Fibroblast of skin of back (primary cell): ENCODE results near the gene RAPSN.

Source experiments
- DNase-seq: peaks from one replicate; pipeline ENCODE4 v3.0.0-alpha.2; 2013

Gene RAPSN

DNA sequence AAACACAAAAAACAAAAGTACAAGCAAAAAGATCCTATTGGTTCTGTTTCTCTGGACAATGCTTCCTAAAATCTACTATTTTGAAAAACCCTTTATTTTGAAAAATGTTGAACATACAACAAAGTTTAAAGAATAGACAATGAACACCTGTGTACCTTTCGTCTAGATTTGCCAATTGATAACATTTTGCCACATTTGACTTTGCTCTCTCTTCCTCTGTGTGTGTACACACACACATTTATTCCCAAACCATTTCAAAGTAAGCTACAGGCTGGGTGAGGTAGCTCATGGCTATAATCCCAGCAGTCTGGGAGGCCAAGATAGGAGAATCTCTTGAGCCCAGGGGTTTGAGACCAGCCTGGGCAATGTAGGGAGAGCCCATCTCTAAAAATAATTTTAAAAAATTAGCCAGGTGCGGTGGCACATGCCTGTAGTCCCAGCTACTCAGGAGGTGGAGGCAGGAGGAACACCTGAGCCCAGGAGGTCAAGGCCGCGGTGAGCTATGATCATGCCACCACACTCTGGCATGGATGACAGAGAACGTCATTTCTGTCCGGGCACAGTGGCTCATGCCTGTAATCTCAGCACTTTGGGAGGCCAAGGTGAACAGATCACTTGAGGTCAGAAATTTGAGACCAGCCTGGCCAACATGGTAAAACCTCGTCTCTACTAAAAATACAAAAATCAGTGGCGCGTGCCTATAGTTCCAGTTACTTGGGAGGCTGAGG is 17.4 kb downstream of the RAPSN start:
- no peak for DNase-seq

DNA sequence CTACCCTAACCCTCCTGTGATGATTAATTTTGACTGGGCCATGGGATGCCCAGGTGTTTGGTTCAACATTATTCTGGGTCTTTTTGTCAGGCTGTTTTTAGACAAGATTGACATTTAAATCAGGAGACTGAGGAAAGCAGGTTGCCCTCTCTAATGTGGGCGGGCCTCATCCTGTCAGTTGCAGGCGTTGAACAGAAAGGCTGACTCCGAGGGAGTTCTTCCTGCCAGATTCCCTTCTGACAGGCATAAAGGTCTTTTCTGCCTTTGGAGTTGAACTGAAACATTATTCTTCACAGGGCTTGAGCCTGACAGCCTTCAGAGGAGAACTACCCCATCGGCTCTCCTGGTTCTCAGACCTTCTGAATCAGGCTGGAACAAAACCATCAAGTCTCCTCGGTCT is 18.4 kb downstream of the RAPSN start:
- no peak for DNase-seq

DNA sequence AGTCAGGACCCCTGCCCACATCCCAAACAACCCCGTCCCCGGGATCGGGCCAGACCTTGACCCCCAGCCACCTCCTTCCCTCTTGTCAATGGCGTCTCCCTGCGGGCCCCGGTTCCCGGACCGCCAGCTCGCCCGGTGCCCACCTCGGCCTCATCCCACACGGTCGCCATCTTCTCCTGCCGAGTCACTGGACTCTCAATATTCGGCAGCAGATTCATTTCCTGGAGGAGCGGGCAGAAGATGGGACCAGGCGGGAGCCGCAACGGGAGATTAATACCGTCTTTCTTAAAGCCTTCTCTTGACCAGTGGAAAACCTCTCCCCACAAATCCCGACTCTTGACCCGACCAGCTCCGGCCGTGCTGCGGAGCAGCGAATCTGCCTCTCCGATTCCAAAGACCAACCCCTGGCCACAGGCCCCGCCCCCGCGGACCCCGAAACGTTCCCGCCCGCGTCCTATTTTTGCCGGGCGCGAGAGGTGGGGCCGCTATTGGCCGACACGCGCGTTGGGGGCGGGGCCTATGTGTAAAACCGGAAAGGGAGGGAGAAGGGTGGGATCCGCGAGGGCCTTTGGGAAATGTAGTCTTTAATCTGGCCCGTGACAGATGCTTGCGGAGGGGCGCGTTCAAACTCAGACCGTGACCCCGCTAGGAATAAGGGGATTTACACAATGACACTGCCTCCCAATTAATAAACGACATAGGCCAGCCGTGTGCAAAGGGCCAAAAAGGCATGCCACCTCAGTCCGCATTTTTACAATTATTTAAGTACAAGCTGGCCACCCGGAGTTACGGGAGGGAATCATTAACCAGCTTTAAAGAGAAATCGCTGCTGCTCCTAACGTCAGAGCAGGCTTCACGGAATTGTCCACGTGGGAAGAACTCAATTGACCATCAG is 22.6 kb downstream of the RAPSN start, which contains the start of gene PSMC3:
TSS of gene PSMC3 (minus strand) at position 378 of the 895 bp plus-strand sequence. CDS start at position 218, 160 bp downstream.
- peak; percentile 97 for DNase-seq

DNA sequence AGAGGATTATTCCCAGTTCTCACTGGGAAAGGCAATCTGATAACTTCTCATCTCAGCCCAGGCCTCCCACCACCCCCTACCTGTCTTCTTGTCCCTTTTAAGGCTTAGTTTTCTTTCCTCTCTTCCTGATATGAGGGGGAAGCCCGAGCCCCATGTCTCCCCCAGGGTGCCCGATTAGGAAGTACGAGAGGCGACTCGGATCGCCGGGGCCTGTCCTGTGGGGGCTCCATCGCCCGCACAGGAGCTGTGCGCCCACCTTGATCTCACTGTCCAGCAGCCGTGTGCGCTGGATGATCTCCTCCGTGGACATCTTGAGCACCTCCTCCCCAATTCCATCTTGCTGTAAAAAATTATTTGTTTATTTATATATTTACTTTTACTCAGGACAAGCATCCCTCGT is 23.3 kb downstream of the RAPSN start:
- DNase-seq: no peak

DNA sequence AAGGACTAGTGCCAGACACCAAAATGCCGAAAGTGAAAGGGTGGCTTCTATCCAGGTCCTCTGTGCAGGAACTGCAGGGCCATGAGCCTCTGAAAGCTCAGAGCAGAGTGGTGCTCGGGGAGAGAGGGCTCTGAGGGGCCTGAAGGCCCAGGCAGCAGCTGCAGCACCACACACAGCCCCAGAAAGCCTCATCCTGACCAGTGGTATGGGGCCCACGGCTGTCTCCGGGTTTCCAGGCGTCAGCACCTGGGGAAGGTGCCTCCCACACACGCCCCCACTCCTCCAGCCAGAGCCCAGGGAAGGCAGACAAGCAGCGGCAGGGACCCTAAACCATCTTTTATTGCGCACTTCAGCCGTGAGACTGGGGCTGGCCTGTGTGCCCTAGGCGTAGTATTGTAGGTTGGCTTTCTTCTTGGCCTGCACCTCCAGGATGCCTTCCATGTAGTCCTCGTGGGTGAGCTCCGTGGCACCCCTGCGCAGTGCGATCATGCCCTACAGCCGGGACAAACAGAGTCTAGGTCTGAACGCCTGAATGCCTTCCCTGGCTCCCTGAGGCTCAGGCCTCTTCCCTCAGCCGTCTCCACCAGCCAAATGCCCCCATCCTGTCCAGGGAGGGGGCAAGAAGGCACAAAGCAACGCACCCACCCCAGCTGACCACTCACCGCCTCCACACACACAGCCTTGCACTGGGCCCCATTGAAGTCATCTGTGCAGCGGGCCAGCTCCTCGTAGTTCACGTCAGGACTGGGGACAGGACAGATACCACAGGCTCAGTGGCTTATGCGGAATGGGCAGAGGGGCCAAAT is 30.3 kb downstream of the RAPSN start:
- no peak for DNase-seq

DNA sequence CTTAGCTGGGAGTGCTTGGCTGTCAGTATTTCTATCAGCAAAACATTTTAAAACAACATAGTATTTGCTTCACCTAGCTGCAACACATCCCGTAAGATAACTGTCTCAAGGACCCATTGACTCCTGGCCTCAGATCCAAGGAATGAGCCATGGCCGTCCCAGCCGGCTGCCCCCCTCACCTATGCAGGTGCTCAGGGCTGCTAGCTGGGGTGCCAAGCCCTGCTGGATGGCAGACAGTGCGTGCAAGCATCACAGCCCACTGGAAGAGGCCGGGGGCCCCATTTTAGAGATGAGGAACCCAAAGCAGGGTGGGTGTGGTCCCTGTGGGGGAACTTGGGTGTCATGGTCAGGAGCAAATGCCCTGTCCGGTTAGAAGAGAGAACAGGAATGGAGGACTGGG is 31.2 kb downstream of the RAPSN start:
- no peak for DNase-seq

DNA sequence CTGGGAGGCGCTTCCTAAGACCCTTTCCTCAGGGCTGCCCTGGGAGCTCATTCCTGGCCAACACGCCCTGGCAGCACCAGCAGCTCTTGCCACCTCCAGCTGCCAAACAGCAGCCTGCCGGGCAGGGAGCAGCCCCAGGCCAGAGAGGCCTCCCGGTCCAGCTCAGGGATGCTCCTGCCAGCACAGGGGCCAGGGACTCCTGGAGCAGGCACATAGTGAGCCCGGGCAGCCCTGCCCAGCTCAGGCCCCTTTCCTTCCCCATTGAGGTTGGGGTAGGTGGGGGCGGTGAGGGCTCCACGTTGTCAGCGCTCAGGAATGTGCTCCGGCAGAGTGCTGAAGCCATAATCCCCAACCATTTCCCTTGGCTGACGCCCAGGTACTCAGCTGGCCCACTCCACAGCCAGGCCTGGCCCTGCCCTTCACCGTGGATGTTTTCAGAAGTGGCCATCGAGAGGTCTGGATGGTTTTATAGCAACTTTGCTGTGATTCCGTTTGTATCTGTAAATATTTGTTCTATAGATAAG is 32.9 kb downstream of the RAPSN start:
- DNase-seq: peak; percentile 96

DNA sequence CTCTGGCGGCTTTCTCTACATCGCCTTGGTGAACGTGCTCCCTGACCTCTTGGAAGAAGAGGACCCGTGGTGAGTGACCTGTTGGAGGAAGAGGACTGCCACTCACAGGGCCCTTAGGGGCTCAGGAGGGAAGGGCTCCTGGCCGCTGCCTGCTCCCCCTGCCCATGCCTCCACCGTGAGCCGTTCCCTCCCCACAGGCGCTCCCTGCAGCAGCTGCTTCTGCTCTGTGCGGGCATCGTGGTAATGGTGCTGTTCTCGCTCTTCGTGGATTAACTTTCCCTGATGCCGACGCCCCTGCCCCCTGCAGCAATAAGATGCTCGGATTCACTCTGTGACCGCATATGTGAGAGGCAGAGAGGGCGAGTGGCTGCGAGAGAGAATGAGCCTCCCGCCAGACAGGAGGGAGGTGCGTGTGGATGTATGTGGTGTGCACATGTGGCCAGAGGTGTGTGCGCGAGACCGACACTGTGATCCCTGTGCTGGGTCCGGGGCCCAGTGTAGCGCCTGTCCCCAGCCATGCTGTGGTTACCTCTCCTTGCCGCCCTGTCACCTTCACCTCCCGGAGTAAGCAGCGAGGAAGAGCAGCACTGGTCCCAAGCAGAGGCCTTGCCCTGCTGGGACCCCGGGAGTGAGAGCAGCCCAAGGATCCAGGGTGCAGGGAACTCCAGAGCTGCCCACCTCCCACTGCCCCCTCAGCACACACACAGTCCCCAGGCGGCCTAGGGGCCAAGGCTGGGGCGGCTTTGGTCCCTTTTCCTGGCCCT is 33.7 kb downstream of the RAPSN start:
- no peak for DNase-seq

DNA sequence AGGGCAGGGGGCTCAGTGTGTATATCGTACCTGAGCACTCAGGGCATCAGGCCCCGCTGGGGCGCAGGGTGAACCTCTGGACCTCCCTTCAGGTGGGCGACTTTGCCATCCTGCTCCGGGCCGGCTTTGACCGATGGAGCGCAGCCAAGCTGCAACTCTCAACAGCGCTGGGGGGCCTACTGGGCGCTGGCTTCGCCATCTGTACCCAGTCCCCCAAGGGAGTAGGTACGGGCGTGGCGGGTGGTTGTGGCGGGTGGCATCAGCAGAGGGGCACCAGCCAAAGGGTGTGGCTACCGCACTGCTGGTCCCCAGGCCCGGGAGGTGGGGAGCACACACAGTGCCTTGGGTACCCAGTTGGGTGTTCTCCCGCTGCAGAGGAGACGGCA is 34.3 kb downstream of the RAPSN start:
- DNase-seq: no peak

DNA sequence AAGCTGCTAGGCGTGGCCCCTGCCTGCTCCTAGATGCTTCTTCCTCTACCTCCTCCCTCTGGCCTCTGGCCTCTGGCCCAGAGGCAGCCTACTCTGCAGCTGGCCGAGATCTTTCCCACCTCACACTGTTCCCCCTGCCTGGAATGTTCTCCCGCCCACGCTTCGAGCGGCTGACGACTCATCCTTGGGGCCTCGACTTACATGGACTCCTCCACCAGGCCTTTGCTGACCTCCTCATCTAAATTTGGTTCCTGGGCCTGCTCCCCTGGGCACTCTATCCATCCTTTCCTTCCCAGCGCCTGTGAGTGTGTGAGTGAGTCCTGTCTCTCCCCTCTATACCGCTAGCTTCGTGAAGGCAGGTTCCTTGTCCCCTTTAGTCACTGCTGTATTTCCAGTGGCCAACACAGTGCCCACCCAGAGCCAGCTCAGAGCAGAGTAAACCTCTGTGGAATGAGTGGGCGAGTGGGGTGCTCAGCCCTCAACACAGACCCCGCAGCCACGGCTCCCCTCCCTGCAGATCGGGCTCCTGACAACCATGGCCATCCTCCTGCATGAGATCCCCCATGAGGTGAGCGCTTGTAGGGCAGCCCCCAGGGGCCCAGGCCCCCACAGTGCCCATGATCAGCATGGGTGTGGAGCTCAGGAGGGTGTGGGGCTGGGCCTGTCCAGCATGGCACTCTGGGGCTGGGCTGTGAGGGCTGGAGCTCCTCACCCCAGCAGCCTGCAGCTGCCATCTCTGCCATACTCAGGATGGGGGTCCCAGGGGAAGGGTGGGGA is 34.8 kb downstream of the RAPSN start:
- peak; percentile 67 for DNase-seq

DNA sequence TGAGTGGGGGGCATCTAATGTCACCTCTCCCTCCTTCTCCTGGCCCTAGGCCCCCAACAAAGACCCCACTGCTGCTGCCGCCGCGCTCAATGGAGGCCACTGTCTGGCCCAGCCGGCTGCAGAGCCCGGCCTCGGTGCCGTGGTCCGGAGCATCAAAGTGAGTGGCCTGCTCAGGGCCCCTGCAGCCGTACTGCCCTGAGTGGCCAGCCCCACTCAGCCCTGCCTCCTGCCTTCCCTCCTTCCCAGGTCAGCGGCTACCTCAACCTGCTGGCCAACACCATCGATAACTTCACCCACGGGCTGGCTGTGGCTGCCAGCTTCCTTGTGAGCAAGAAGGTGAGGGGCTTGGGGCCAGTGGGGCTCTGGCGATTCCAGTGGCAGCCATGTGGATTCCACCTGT is 35.6 kb downstream of the RAPSN start:
- no peak for DNase-seq

DNA sequence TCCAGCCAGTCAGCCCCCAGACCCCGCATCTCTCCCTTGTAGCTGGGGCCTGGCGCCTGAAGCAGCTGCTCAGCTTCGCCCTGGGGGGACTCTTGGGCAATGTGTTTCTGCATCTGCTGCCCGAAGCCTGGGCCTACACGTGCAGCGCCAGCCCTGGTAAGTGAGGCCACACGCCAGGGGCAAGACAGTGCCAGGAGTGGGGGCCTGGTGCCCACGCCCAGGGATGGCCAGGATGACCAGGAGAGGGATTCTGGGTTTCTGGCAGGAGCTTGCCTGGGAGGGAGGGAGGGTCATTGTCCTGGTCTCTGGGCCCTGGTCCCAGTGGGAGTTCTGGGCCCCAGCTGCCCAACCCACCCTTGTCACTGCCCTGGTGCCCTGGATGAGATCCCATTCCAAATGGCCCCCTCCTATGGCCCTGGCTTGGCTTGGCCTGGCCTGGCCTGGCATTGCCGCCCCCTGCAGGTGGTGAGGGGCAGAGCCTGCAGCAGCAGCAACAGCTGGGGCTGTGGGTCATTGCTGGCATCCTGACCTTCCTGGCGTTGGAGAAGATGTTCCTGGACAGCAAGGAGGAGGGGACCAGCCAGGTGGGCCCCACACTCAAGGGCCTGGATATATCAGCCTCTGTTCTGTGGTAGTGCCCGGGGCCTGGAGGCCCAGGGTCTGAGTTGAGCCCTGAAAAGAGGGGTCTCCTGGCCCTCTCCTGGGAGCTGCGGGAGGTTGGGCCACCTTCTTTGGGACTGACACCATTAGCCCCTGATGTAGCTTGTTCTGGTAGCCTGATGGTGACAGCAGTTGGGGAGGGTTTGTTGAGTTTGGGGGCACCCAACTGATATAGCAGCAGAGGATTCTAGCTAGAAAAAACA is 36.8 kb downstream of the RAPSN start:
- DNase-seq: peak; percentile 46

DNA sequence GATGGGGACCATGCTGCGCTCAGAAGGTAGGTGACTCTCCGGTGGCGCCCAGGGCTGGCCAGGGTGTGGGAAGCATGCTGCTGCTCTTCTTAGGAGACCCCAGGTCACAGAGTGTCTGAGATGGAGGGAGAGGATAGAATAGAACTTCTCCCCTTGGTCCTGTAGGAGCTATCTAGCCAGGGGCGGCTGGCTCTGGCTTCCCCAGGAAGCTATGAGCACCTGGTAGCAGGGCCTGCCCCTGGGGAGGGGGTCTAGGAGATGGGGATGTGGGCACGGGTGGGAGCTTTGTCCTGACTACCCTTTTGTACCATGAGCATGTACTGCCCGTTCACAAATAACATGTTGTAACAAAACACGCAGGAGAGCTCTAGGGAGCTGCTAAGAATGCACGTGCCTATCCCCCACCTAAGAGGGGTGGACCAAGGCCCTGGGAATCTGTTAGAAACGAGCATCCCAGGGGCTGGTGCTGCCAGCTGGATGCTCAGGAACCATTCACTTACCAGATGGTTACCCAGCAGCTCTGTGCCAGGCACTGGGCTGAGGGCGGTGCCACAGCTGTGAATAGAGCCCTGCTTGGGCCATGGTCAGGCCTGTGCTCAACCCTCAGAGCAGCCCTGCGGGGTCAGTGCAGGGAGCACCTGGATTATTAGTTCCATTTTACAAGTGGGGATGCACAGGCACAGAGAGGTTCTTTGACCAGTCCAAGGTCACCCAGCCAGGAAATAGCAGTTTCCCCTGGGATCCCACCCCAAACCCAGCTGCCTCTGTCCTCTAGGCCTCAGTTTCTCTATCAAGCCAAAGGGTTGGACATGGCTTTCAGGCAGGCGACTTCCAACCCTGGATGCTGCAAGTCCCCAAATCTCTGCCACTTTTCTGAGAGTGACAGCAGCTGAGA is 38.3 kb downstream of the RAPSN start:
- no peak for DNase-seq

DNA sequence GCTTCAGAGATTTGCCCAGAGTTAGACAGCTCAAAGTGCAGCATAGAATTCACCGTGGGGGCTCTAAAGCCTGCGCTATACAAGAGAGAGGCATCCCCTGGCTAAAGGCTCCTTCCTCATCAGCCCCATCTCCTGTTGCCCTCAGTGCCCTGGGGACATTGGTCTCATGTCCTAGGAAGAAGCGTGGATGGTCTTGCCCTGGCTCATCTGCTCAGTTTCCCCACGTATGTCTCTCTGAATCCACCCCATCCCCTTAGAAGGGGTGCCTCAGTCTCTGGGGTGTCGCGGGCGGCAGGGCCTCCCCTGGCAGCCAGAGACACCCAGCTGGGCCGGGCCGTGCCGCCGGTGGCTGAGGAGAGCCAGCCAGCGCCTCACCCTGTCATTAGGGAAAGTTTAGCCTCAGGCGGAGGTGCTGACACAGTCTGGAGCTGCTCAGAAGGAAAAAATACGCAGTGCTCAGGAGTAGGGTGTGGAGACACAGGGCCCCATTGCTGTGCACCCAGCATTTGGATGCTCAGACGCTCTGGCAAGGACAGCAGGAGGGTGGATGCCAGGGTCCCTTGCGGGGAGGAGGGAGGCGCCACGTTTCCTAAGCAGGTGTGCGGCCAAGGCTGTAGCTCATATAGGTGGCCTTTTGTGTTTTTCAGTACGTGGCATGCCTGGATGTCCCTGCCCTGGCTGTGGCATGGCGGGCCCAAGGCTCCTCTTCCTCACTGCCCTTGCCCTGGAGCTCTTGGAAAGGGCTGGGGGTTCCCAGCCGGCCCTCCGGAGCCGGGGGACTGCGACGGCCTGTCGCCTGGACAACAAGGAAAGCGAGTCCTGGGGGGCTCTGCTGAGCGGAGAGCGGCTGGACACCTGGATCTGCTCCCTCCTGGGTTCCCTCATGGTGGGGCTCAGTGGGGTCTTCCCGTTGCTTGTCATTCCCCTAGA is 39.2 kb downstream of the RAPSN start:
- DNase-seq: no peak

DNA sequence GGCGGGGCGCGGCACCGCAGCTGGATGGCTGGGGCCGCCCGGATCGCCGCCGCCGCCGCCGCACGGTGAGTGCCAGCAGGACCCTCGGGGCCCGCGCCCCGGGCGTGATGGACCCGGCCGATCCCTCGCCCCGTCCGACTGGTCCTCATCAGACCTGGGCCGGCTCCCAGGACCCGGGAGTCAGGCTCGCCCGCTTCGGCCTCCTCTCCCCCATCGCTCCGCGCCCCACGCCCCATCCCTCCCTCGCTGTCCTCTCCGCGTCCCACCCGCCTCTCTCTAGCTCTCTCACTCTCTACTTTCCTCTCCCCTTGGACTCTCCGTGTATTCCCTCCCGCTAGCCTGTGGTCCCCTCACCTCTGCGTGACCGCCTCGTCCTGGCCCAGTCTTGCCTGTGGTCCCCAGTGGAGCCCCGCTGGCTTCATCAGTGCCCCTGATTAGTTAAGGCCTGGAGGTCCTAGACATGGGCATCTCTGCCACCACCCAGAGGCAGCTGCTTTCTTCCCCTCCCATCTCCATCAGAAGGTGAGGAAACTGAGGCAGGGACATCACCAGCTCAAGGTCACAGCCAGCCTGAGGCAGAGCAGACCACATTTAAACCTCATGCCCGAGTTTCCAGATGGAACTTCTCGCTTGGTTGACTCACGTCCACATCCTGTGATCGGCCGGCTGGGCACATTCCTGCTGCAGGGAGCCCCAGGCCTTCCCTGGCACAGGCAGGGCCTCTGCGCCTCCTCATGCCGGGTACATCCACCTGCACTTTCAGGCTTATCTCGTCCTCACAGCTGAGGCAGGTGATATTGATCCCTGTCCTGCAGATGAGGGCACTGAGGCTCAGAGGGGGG is 40.1 kb downstream of the RAPSN start:
- DNase-seq: peak; percentile 87

DNA sequence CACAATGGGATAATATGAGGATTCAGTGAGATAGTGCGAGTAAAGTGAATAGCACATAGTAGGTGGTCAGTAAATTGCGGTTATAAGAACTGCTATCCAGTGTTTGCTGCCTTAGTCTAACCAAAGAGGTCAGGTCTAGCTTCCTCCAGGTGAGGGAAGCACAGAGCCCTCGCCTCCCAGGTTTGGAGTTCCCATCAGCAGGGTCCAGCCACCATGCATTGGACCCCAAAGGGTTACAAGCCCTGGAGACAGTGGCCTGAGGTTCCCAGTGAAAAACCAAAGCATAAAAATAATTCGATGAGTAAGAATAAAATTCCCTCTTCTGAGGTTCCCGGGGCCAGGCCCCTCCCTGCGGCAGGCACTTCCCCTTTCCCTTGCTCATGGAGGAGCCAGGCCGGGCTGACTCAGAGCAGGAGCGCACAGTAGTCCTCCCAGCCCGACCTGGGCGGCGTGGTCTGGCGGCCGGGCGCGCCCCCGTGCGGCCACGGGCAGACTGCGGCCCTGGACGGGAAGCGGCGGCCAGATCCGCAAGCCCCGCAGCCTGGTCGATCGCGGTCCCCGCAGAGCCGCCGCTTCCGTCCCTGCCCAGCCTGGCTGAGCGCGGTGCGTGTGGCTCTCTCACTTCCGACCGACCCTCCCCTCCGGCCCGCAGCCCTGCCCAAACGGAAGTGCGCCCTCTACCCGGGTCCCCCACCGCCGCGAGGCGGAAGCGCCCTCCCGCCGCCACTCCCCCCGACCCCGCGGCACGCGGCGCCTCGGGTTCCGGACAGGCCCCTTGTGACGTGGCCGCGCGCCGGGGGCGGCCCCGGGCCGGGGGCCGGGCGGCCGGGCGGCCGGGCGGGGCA is 41.0 kb downstream of the RAPSN start, which contains the start of gene SLC39A13:
TSS of gene SLC39A13 (plus strand) at position 845 of the 845 bp plus-strand sequence. CDS start 1,505 bp downstream, outside the sequence.
- peak; percentile 96 for DNase-seq
